DOHH2 (cell line): ENCODE data around the gene CDH2.

Source experiments
- EZH2phosphoT487 ChIP-seq: fragments of 200-600 bp; sonication (generic); IDR thresholded peaks from 2 replicates; pipeline ENCODE4 v1.6.1; 2017; ENCODE audit warnings: borderline replicate concordance, mild to moderate bottlenecking, antibody characterized with exemption, low read length, moderate library complexity, mixed read lengths
- TF ChIP-seq, protein P1 (sequence below): fragments of 200-600 bp; sonication (generic); IDR thresholded peaks from one replicate; pipeline ENCODE4 v1.5.1; 2014; ENCODE audit warnings: antibody characterized with exemption, mild to moderate bottlenecking, low read depth, low read length; ENCODE audit not compliant: poor library complexity, severe bottlenecking

DNA sequence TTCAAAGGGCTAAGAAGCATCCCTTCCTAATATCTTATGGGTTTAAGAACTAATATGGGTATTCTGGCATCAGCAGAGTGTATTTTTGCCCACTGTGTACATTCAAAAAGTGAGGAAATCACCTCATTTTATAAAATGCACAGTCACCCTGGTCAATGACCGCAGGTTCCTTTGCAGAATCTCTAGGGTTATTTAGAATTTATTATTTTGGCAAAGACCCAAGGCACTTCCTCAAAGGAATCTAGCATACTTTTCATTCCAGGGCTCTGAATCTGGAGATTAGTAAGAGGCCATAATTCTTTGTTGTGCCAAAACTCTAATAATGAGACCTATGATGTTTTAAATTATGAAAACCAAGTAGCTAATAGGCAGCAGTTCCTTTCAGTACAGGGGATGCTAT lies 27.2 kb upstream of the CDH2 start:
- TF ChIP-seq, protein P1, sequence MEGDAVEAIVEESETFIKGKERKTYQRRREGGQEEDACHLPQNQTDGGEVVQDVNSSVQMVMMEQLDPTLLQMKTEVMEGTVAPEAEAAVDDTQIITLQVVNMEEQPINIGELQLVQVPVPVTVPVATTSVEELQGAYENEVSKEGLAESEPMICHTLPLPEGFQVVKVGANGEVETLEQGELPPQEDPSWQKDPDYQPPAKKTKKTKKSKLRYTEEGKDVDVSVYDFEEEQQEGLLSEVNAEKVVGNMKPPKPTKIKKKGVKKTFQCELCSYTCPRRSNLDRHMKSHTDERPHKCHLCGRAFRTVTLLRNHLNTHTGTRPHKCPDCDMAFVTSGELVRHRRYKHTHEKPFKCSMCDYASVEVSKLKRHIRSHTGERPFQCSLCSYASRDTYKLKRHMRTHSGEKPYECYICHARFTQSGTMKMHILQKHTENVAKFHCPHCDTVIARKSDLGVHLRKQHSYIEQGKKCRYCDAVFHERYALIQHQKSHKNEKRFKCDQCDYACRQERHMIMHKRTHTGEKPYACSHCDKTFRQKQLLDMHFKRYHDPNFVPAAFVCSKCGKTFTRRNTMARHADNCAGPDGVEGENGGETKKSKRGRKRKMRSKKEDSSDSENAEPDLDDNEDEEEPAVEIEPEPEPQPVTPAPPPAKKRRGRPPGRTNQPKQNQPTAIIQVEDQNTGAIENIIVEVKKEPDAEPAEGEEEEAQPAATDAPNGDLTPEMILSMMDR: no peak
- no peak for TF ChIP-seq EZH2phosphoT487
